ENCODE data around the gene HBB. TPM values are rescaled to one million over a fixed set of nuclear protein-coding genes. Genes with fewer than 3 reads are reported as not detected.

HBB gene
- total RNA-seq, 2 donors from 2014 or later = 10.2 to 257 TPM

DNA sequence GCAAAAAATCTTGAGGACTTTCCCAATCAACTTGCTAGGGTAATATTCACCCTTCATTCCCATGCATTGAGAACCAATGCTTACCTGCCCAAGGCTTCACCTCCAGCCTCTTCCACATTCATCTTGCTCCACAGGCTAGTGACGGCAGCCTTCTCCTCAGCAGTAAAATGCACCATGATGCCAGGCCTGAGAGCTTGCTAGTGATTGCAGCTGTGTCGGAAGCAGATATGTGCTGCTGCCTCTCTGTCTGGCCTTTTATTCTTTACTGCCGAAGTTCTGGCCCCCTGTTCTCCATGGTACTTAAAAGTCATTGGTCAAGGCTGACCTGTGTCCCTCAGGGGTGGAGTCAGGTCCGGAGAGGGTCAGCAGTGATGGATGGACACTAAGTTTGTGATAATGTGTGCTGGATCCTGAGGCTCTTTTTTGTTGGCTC, 42.9 kb upstream of the HBB start, which contains the start of gene HBE1:
TSS of gene HBE1 (minus strand) at position 231 of the 433 bp plus-strand sequence. CDS start at position 176, 55 bp downstream.
- TF ChIP-seq, protein P1, sequence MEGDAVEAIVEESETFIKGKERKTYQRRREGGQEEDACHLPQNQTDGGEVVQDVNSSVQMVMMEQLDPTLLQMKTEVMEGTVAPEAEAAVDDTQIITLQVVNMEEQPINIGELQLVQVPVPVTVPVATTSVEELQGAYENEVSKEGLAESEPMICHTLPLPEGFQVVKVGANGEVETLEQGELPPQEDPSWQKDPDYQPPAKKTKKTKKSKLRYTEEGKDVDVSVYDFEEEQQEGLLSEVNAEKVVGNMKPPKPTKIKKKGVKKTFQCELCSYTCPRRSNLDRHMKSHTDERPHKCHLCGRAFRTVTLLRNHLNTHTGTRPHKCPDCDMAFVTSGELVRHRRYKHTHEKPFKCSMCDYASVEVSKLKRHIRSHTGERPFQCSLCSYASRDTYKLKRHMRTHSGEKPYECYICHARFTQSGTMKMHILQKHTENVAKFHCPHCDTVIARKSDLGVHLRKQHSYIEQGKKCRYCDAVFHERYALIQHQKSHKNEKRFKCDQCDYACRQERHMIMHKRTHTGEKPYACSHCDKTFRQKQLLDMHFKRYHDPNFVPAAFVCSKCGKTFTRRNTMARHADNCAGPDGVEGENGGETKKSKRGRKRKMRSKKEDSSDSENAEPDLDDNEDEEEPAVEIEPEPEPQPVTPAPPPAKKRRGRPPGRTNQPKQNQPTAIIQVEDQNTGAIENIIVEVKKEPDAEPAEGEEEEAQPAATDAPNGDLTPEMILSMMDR (IDR thresholded peaks at IDR 0.05) = no peak
- Histone ChIP-seq H3K4me3 (no peak within 1 kb of the TSS), H3K27me3 (replicated peaks; ENCODE audit: insufficient read depth) (no peaks in the 10 kb centered on the region), H3K36me3 (no peaks in the 10 kb centered on the region), H3K4me1 (ENCODE audit: control insufficient read depth in 1 of 2, low read depth in 2 of 2) (no peaks in the 10 kb centered on the region), H3K9me3 (no peaks in the 10 kb centered on the region), H3K27ac (no peak within 1 kb of the TSS)
- no peak for ATAC-seq (ENCODE audit: insufficient number of reproducible peaks, low FRiP score, low read depth)
- no peak for DNase-seq (ENCODE audit: low spot score)

DNA sequence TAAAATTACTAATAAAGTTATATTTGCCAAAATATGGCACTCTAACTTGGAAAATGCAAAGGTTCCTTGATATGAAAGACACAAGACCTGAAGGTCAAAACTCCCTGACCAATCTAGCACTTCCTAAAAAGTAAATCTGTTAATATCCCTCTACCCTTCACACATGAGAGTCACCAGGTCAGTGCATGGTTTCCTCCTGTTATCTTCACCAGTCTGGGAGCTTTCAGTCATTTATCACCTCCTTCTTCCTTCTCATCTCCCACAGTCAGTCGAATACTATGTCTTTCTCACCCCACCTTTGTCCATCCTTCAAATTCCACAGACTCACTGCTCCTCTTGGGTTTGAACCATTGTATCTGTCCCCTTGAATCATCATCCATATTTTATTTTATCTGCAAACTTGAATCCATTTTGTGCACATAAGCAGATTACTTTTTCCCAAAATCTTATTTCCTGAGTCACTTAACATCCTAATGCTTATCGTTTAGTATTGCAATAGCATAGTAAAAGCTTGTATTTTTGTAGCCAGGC, 40.2 kb upstream of the HBB start:
- no peak overlapping the region for H3K4me3 ChIP-seq
- no peaks in the 10 kb centered on the region for H3K4me1 ChIP-seq (ENCODE audit: control insufficient read depth in 1 of 2, low read depth in 2 of 2)
- TF ChIP-seq, protein P1 (IDR thresholded peaks at IDR 0.05) = no peak
- H3K36me3 ChIP-seq = no peaks in the 10 kb centered on the region
- no peaks in the 10 kb centered on the region for H3K27me3 ChIP-seq (replicated peaks; ENCODE audit: insufficient read depth)
- no peak overlapping the region for H3K27ac ChIP-seq
- ATAC-seq (ENCODE audit: insufficient number of reproducible peaks, low FRiP score, low read depth) = no peak
- H3K9me3 ChIP-seq = no peaks in the 10 kb centered on the region
- no peak for DNase-seq (ENCODE audit: low spot score)

DNA sequence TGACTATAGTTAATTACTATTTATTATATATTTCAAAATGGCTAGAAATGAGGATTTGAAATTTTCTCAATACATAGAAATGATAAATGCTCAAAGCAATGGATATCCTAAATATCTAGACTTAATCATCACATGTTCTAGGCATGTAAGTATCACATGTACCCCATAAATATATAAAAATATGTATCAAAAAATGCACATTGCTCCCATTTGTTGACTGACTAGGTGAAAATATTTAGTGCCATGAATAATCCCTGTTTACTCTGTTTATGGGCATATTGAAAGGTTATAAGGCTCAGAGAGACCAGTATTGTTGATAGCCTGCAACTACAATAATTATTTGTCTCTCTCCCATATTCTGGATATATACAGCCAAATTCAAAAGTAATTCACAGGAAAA, 39.7 kb upstream of the HBB start:
- TF ChIP-seq, protein P1 (IDR thresholded peaks at IDR 0.05) = no peak
- Histone ChIP-seq H3K4me1 (ENCODE audit: control insufficient read depth in 1 of 2, low read depth in 2 of 2) (no peaks in the 10 kb centered on the region), H3K27me3 (replicated peaks; ENCODE audit: insufficient read depth) (no peaks in the 10 kb centered on the region), H3K27ac (no peak overlapping the region), H3K9me3 (no peaks in the 10 kb centered on the region), H3K4me3 (no peak overlapping the region), H3K36me3 (no peaks in the 10 kb centered on the region)
- ATAC-seq (ENCODE audit: insufficient number of reproducible peaks, low FRiP score, low read depth) (no peak), DNase-seq (ENCODE audit: low spot score) (no peak)

DNA sequence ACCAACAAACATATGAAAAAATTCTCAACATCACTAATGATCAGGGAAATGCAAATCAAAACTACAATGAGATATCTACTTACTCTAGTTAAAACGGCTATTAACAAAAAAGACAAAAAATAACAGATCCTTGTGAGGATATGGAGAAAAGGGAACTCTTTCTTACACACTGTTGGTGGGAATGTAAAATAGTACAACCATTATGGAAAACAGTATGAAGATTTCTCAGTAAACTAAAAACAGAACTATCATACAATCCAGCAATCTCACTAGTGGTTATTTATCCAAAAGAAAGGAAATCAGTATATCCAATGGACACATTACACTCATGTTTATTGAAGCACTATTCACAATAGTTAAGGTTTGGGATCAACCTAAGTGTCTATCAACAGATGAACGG, 39.0 kb upstream of the HBB start:
- no peak for ATAC-seq (ENCODE audit: insufficient number of reproducible peaks, low FRiP score, low read depth)
- H3K9me3 ChIP-seq = no peaks in the 10 kb centered on the region
- H3K27ac ChIP-seq = no peak overlapping the region
- no peaks in the 10 kb centered on the region for H3K4me1 ChIP-seq (ENCODE audit: control insufficient read depth in 1 of 2, low read depth in 2 of 2)
- no peak overlapping the region for H3K4me3 ChIP-seq
- TF ChIP-seq, protein P1 (IDR thresholded peaks at IDR 0.05) = no peak
- no peaks in the 10 kb centered on the region for H3K36me3 ChIP-seq
- DNase-seq (ENCODE audit: low spot score) = no peak
- H3K27me3 ChIP-seq (replicated peaks; ENCODE audit: insufficient read depth) = no peaks in the 10 kb centered on the region

DNA sequence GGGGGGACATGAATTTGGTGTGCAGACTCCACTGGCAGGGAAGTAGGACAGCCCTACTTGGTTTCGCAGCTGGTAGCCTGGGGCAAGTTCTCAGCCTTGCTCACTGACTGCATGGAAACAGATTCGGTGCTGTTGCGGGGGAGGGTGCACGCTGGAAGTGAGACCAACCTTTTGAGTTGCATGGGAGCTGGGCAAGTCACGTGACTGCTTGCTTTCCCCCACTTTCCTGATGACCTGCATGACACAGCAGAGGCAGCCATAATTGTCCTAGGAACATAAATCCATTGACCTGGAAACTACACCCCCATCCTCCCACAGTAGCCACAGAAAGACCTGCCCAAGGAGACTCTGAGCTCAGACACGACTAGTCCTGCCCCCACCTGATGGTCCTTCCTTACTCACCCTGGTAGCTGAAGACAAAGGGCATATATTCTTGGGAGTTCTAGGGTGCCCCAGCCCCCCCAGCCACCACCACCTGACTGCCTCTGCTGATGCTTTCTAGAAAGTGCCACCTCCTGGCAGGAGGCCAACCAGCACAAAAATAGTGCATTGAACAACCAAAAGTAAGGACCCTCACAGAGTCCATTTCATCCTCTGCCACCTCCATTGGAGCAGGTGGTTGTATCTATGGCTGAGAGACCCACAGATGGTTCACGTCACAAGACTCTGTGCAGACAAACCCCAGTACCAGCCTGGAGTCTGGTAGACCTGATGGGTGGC, 31.8 kb upstream of the HBB start:
- TF ChIP-seq, protein P1 (IDR thresholded peaks at IDR 0.05) = no peak
- Histone ChIP-seq H3K4me1 (ENCODE audit: control insufficient read depth in 1 of 2, low read depth in 2 of 2) (no peaks in the 10 kb centered on the region), H3K9me3 (no peaks in the 10 kb centered on the region), H3K27me3 (replicated peaks; ENCODE audit: insufficient read depth) (no peaks in the 10 kb centered on the region), H3K27ac (no peak overlapping the region), H3K36me3 (no peaks in the 10 kb centered on the region), H3K4me3 (no peak overlapping the region)
- DNase-seq (ENCODE audit: low spot score) (no peak), ATAC-seq (ENCODE audit: insufficient number of reproducible peaks, low FRiP score, low read depth) (no peak)

Data from thoracic aorta (tissue), 2 donors.